Measurements from ENCODE around the gene DOK7.

DNA sequence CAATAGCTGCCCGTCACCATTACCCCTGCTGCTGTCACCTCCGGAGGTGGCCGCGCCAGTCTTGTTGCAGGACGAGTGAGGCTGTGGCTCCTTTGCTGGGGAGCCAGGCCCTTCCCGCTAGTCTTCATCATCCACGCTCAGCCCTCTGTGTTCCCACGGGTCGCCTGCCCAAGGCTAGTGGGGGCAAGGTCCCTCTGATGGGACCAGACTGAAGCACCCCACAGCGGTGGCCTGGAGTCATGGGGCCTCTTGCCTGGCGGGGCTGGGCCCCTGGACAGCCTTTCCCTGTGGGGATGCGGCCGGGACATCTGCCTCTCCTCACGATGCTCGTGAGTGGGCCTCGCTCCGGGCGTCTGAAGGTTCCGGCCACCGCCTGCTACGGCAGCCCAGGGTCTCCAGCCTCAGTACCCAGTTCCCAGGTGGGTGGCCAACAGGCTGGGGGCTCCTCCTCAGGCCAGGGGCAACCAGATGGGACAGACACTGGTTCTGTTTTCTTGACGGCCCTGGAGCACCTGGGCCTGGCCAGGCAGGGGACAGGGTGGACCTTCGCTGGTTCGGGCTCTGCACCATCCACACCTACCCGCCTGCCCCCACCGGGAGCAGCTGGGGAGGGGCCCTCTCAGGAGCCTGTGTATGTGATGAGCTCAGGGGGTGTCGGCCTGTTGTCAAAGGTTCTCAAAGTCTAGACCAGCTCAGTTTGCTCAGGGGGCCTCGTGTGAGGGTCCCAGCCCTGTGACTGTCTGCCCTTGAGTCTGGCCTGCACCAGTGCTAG lies 32.3 kb downstream of the DOK7 start:
- TF ChIP-seq POLR2A (IDR thresholded peaks at IDR 0.05; ENCODE audit: low read depth, low read length) (no peak), EZH2 (IDR thresholded peaks at IDR 0.05; ENCODE audit: borderline replicate concordance, low read depth, low read length, severe bottlenecking) (no peak), GATA2 (IDR thresholded peaks at IDR 0.05; ENCODE audit: insufficient read depth, insufficient read length, low read depth, low read length) (no peak), FOS (IDR thresholded peaks at IDR 0.05; ENCODE audit: borderline replicate concordance, insufficient read depth, low read length) (no peak)
- TF ChIP-seq, protein P1, sequence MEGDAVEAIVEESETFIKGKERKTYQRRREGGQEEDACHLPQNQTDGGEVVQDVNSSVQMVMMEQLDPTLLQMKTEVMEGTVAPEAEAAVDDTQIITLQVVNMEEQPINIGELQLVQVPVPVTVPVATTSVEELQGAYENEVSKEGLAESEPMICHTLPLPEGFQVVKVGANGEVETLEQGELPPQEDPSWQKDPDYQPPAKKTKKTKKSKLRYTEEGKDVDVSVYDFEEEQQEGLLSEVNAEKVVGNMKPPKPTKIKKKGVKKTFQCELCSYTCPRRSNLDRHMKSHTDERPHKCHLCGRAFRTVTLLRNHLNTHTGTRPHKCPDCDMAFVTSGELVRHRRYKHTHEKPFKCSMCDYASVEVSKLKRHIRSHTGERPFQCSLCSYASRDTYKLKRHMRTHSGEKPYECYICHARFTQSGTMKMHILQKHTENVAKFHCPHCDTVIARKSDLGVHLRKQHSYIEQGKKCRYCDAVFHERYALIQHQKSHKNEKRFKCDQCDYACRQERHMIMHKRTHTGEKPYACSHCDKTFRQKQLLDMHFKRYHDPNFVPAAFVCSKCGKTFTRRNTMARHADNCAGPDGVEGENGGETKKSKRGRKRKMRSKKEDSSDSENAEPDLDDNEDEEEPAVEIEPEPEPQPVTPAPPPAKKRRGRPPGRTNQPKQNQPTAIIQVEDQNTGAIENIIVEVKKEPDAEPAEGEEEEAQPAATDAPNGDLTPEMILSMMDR (IDR thresholded peaks at IDR 0.05; ENCODE audit: extremely low read depth in 1 of 2, insufficient read depth in 1 of 2, low read depth in 1 of 2, low read length in 2 of 2), result no peak

Data from endothelial cell of umbilical vein (primary cell).